Measurements from ENCODE around the gene DHDH. TPM values are rescaled to one million over a fixed set of nuclear protein-coding genes. Genes with fewer than 3 reads are reported as not detected.

Gene DHDH
- total RNA-seq, 1 experiment from 2014 or later: 3.3 TPM

GRCh38 chr19:48963371-48964204 lies 30.1 kb downstream of the DHDH start:
- no peak for TF ChIP-seq CTCF (IDR thresholded peaks at IDR 0.05; ENCODE audit: insufficient read depth in 1 of 2, low read depth in 1 of 2, low read length in 1 of 2, severe bottlenecking in 1 of 2, unreplicated experiment in 1 of 2)
- Mint-ChIP-seq H3K9me3 (ENCODE audit: unreplicated experiment) (no peaks in the 10 kb centered on the region), H3K4me3 (ENCODE audit: unreplicated experiment) (peak overlapping the region; percentile 96), H3K27ac (ENCODE audit: unreplicated experiment) (peak overlapping the region; percentile 96), H3K4me1 (ENCODE audit: low read depth, unreplicated experiment) (peaks cover 40% of the 10 kb centered on the region), H3K36me3 (ENCODE audit: insufficient read depth, unreplicated experiment) (peaks cover 87% of the 10 kb centered on the region), H3K27me3 (ENCODE audit: insufficient read depth, unreplicated experiment) (no peaks in the 10 kb centered on the region)
- ChIA-PET POLR2A (interaction anchor here (0.7 to 2.2 kb wide), 17 partner anchors 9 to 676 kb away, joined by 3 to 16 read pairs (median 5); partner anchors contain the start of genes BAX, DHDH, GYS1 and NUCB1), CTCF (interaction anchor here (0.6 to 1.5 kb wide), 7 partner anchors 30 to 168 kb away, joined by 3 to 16 read pairs (median 4); partner anchors contain the start of genes DHDH, NUCB1 and RUVBL2)
- Histone ChIP-seq H3K4me3 (ENCODE audit: low read depth, low read length) (peak overlapping the region; percentile 95), H3K36me3 (ENCODE audit: control insufficient read depth, insufficient read depth, low read length) (peaks cover 11% of the 10 kb centered on the region), H3K4me1 (peaks cover 33% of the 10 kb centered on the region), H3K27me3 (replicated peaks; ENCODE audit: control insufficient read depth, insufficient read depth, low read length) (no peaks in the 10 kb centered on the region), H3K9me3 (0 out of 2 replicates have a peak, but pooled peaks cover 3% of the 10 kb centered on the region)
- intact Hi-C loops (cut with micrococcal nuclease; ENCODE audit: unreplicated experiment): loop anchor here (1.0 to 5.0 kb wide), 7 partner anchors 29 to 326 kb away; partner anchors contain the start of genes DBP, DHDH, GYS1 and NUCB1
- DNase-seq: peak; percentile 92 to 96
- no TSS peak for BruUV-seq (replicated peaks)

- Mint-ChIP-seq H3K4me3 (ENCODE audit: unreplicated experiment) (peak overlapping the region; percentile 96), H3K4me1 (ENCODE audit: low read depth, unreplicated experiment) (peaks cover 40% of the 10 kb centered on the region), H3K9me3 (ENCODE audit: unreplicated experiment) (no peaks in the 10 kb centered on the region), H3K27me3 (ENCODE audit: insufficient read depth, unreplicated experiment) (no peaks in the 10 kb centered on the region), H3K27ac (ENCODE audit: unreplicated experiment) (peak overlapping the region; percentile 96), H3K36me3 (ENCODE audit: insufficient read depth, unreplicated experiment) (peaks cover 88% of the 10 kb centered on the region)
- Histone ChIP-seq H3K4me1 (peaks cover 33% of the 10 kb centered on the region), H3K27me3 (replicated peaks; ENCODE audit: control insufficient read depth, insufficient read depth, low read length) (no peaks in the 10 kb centered on the region), H3K36me3 (ENCODE audit: control insufficient read depth, insufficient read depth, low read length) (peaks cover 11% of the 10 kb centered on the region), H3K9me3 (0 out of 2 replicates have a peak, but pooled peaks cover 3% of the 10 kb centered on the region), H3K4me3 (ENCODE audit: low read depth, low read length) (peak overlapping the region; percentile 95)
- ChIA-PET POLR2A (interaction anchor here (0.9 to 2.2 kb wide), 16 partner anchors 10 to 676 kb away, joined by 3 to 16 read pairs (median 5); partner anchors contain the start of genes BAX, DHDH, GYS1 and NUCB1), CTCF (interaction anchor here (0.9 to 1.5 kb wide), 6 partner anchors 29 to 169 kb away, joined by 3 to 16 read pairs (median 4); partner anchors contain the start of genes DHDH, NUCB1 and RUVBL2)
- DNase-seq: peak; percentile 87 to 90
- TSS peak; percentile 87 for BruUV-seq (replicated peaks)
- intact Hi-C loops (cut with micrococcal nuclease; ENCODE audit: unreplicated experiment): loop anchor here (5.0 kb wide), 2 partner anchors 122 to 327 kb away; partner anchors contain the start of gene DBP
- TF ChIP-seq CTCF (IDR thresholded peaks at IDR 0.05; ENCODE audit: insufficient read depth in 1 of 2, low read depth in 1 of 2, low read length in 1 of 2, severe bottlenecking in 1 of 2, unreplicated experiment in 1 of 2): no peak
Measured at GRCh38 chr19:48964205-48965039, 30.9 kb downstream of the DHDH start.
